ENCODE results near the gene RAB17.

The RAB17 gene

GRCh38 chr2:237630216-237631000 lies 39.9 kb upstream of the RAB17 start:
- no peak for DNase-seq (ENCODE audit: insufficient read length)
- no peak for TF ChIP-seq POLR2AphosphoS5 (IDR thresholded peaks at IDR 0.05; ENCODE audit: low read depth, low read length)
- no peak for FAIRE-seq

- no peak for TF ChIP-seq POLR2AphosphoS5 (IDR thresholded peaks at IDR 0.05; ENCODE audit: low read depth, low read length)
- TF ChIP-seq POLR2A (IDR thresholded peaks at IDR 0.05; ENCODE audit: low read depth, low read length), result no peak
- TF ChIP-seq TAF1 (IDR thresholded peaks at IDR 0.05; ENCODE audit: borderline replicate concordance, low read depth, low read length), result no peak
- DNase-seq (ENCODE audit: insufficient read length) (no peak), FAIRE-seq (no peak)
Observed at GRCh38 chr2:237629739-237630138, 39.2 kb upstream of the RAB17 start.

GRCh38 chr2:237629188-237629534 lies 38.6 kb upstream of the RAB17 start:
- DNase-seq (ENCODE audit: insufficient read length) (no peak), FAIRE-seq (no peak)
- TF ChIP-seq POLR2A (IDR thresholded peaks at IDR 0.05; ENCODE audit: low read depth, low read length) (no peak), POLR2AphosphoS5 (IDR thresholded peaks at IDR 0.05; ENCODE audit: low read depth, low read length) (no peak), TAF1 (IDR thresholded peaks at IDR 0.05; ENCODE audit: borderline replicate concordance, low read depth, low read length) (no peak)

GRCh38 chr2:237628247-237629187 lies 38.0 kb upstream of the RAB17 start:
- TF ChIP-seq POLR2A (IDR thresholded peaks at IDR 0.05; ENCODE audit: low read depth, low read length) (no peak), POLR2AphosphoS5 (IDR thresholded peaks at IDR 0.05; ENCODE audit: low read depth, low read length) (no peak), TAF1 (IDR thresholded peaks at IDR 0.05; ENCODE audit: borderline replicate concordance, low read depth, low read length) (no peak)
- DNase-seq (ENCODE audit: insufficient read length) (no peak), FAIRE-seq (no peak)

GRCh38 chr2:237627441-237628246 lies 37.1 kb upstream of the RAB17 start, which contains the start of gene LRRFIP1:
Gene LRRFIP1 (plus strand): TSS chr2:237627587. CDS start chr2:237627645, 58 bp downstream.
- TF ChIP-seq TAF1 (IDR thresholded peaks at IDR 0.05; ENCODE audit: borderline replicate concordance, low read depth, low read length) (no peak), POLR2A (IDR thresholded peaks at IDR 0.05; ENCODE audit: low read depth, low read length) (no peak), POLR2AphosphoS5 (IDR thresholded peaks at IDR 0.05; ENCODE audit: low read depth, low read length) (no peak)
- DNase-seq (ENCODE audit: insufficient read length) (no peak), FAIRE-seq (no peak)

GRCh38 chr2:237626813-237627440 lies 36.4 kb upstream of the RAB17 start:
- DNase-seq (ENCODE audit: insufficient read length) (no peak), FAIRE-seq (no peak)
- TF ChIP-seq TAF1 (IDR thresholded peaks at IDR 0.05; ENCODE audit: borderline replicate concordance, low read depth, low read length), result no peak
- TF ChIP-seq POLR2AphosphoS5 (IDR thresholded peaks at IDR 0.05; ENCODE audit: low read depth, low read length), result no peak
- no peak for TF ChIP-seq POLR2A (IDR thresholded peaks at IDR 0.05; ENCODE audit: low read depth, low read length)

- FAIRE-seq, result no peak
- TF ChIP-seq TAF1 (IDR thresholded peaks at IDR 0.05; ENCODE audit: borderline replicate concordance, low read depth, low read length), result no peak
- no peak for TF ChIP-seq POLR2A (IDR thresholded peaks at IDR 0.05; ENCODE audit: low read depth, low read length)
- TF ChIP-seq POLR2AphosphoS5 (IDR thresholded peaks at IDR 0.05; ENCODE audit: low read depth, low read length), result no peak
Observed at GRCh38 chr2:237625777-237626176, 35.2 kb upstream of the RAB17 start.

GRCh38 chr2:237625216-237625705 lies 34.7 kb upstream of the RAB17 start:
- DNase-seq (ENCODE audit: insufficient read length) (no peak), FAIRE-seq (no peak)
- TF ChIP-seq POLR2AphosphoS5 (IDR thresholded peaks at IDR 0.05; ENCODE audit: low read depth, low read length) (no peak), POLR2A (IDR thresholded peaks at IDR 0.05; ENCODE audit: low read depth, low read length) (no peak), TAF1 (IDR thresholded peaks at IDR 0.05; ENCODE audit: borderline replicate concordance, low read depth, low read length) (no peak)

More at GRCh38 chr2:237625777-237626176, 35.2 kb upstream of the RAB17 start:
- no peak for DNase-seq (ENCODE audit: insufficient read length)

- FAIRE-seq (no peak), DNase-seq (ENCODE audit: insufficient read length) (no peak)
- TF ChIP-seq POLR2AphosphoS5 (IDR thresholded peaks at IDR 0.05; ENCODE audit: low read depth, low read length) (no peak), POLR2A (IDR thresholded peaks at IDR 0.05; ENCODE audit: low read depth, low read length) (no peak), TAF1 (IDR thresholded peaks at IDR 0.05; ENCODE audit: borderline replicate concordance, low read depth, low read length) (no peak)
Observed at GRCh38 chr2:237624565-237624964, 34.0 kb upstream of the RAB17 start.
